ENCODE results near the gene FGFRL1.

The FGFRL1 gene

DNA sequence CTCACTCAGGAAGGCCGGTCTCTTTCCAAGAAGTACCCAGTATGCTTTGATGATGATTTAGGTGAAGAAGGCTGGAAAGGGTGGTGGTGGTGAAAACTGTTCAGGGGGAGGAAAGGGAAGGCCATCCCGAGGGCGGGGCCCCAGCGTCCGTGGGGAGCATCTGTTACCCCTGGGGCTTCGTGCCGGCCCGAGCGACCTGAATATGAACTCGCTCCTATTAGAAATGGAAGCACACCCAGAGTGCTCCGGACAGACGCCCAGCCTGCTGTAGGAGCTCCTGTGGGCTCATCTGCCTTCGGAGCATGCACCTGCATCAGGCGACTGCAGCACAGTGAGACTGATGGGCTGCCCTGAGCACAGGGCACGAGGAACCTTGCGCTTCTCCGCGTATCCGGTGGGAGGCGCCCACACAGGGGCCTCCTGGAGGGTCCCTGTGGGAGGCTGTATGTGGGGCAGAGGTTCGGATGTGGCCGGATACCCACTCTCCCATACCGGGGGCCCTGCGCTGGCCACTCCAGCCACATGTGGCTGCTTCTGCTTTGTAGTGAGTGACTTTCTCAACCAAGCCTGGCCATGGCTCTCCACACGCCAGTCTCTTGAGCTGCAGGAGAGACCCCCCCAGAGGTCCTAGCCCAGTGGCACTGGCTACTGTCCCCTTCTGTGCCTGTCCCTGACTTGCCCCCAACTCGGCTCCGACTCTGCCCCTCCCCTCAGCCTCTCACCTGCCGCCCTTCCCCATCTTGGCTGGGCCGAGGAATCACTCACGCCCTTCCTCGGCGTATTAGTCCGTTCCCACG lies 36.7 kb downstream of the FGFRL1 start:
- H3K79me2 ChIP-seq = no peaks in the 10 kb centered on the region
- no peak overlapping the region for H3K4me3 ChIP-seq (ENCODE audit: low read depth, low read length)
- H2AFZ ChIP-seq = no peak overlapping the region
- no peak overlapping the region for H3K27ac ChIP-seq
- no peaks in the 10 kb centered on the region for H3K4me1 ChIP-seq
- H3K36me3 ChIP-seq (ENCODE audit: control insufficient read depth, insufficient read depth, low read length) = no peaks in the 10 kb centered on the region
- TF ChIP-seq, protein P1, sequence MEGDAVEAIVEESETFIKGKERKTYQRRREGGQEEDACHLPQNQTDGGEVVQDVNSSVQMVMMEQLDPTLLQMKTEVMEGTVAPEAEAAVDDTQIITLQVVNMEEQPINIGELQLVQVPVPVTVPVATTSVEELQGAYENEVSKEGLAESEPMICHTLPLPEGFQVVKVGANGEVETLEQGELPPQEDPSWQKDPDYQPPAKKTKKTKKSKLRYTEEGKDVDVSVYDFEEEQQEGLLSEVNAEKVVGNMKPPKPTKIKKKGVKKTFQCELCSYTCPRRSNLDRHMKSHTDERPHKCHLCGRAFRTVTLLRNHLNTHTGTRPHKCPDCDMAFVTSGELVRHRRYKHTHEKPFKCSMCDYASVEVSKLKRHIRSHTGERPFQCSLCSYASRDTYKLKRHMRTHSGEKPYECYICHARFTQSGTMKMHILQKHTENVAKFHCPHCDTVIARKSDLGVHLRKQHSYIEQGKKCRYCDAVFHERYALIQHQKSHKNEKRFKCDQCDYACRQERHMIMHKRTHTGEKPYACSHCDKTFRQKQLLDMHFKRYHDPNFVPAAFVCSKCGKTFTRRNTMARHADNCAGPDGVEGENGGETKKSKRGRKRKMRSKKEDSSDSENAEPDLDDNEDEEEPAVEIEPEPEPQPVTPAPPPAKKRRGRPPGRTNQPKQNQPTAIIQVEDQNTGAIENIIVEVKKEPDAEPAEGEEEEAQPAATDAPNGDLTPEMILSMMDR (IDR thresholded peaks at IDR 0.05) = no peak
- H3K4me2 ChIP-seq (ENCODE audit: low read length) = no peak overlapping the region
- peaks cover 4% of the 10 kb centered on the region for H3K27me3 ChIP-seq (ENCODE audit: control insufficient read depth, insufficient read depth, low read length)
- no peaks in the 10 kb centered on the region for H3K9me3 ChIP-seq (ENCODE audit: control insufficient read depth, low read length)
- H3K9ac ChIP-seq = no peak overlapping the region

DNA sequence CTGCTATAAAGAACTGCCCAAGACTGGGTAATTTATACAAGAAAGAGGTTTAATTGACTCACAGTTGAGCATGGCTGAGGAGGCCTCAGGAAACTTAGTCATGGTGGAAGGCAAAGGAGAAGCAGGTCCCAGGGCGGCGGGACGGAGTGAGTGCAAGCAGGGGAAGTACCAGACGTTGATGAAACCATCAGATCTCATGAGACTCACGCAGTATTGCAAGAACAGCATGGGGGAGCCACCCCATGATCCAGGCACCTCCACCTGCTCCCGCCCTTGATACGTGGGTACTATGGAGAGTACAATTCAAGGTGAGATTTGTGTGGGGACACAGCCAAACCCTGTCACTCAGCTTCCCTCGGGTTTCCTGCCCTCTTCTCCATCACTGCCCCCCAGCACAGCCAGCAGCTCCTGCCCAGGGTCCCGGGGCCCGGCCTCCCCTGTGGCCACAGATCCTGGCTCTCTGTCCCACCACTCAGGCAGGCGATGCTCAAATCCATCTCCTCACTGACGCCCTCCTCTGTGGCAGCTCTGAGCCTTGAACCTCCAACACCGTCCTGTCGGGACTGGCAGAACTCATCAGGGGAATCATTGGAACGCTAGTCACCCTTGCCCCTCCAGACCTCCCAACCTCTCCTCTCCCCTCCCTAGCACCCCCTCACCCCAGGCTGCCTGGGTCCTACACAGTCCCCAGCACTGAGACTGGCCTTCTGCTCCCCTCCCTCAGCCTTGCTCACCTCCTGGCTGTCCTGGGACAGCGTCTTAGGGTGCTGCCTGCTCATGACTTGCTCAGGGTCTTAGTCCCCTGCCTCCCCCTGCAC lies 37.6 kb downstream of the FGFRL1 start:
- no peaks in the 10 kb centered on the region for H3K79me2 ChIP-seq
- H3K27me3 ChIP-seq (ENCODE audit: control insufficient read depth, insufficient read depth, low read length) = peaks cover 4% of the 10 kb centered on the region
- no peaks in the 10 kb centered on the region for H3K4me1 ChIP-seq
- TF ChIP-seq, protein P1 (IDR thresholded peaks at IDR 0.05) = no peak
- H3K4me2 ChIP-seq (ENCODE audit: low read length) = no peak overlapping the region
- H3K27ac ChIP-seq = no peak overlapping the region
- no peak overlapping the region for H3K4me3 ChIP-seq (ENCODE audit: low read depth, low read length)
- H2AFZ ChIP-seq = no peak overlapping the region
- no peak overlapping the region for H3K9ac ChIP-seq
- no peaks in the 10 kb centered on the region for H3K36me3 ChIP-seq (ENCODE audit: control insufficient read depth, insufficient read depth, low read length)
- no peaks in the 10 kb centered on the region for H3K9me3 ChIP-seq (ENCODE audit: control insufficient read depth, low read length)

DNA sequence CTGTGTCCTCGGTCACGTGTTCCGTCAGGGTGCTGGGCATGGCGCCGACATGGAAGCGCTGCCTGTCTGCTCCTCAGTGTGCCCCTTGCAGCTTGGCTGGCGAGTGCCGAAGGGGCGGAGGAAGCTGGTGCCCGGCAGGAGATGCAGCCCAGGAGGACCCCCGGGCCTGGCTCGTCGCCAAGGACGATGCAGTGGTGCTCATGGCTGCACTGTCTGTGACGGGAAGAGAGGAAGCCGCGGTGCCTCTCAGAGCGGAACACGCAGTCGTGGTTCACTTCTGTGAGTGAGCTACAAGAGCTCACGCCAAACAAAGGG lies 38.1 kb downstream of the FGFRL1 start:
- Histone ChIP-seq H3K9me3 (ENCODE audit: control insufficient read depth, low read length) (no peaks in the 10 kb centered on the region), H3K27ac (no peak overlapping the region), H3K36me3 (ENCODE audit: control insufficient read depth, insufficient read depth, low read length) (no peaks in the 10 kb centered on the region), H3K4me3 (ENCODE audit: low read depth, low read length) (no peak overlapping the region), H2AFZ (no peak overlapping the region), H3K79me2 (no peaks in the 10 kb centered on the region), H3K27me3 (ENCODE audit: control insufficient read depth, insufficient read depth, low read length) (peaks cover 4% of the 10 kb centered on the region), H3K4me2 (ENCODE audit: low read length) (no peak overlapping the region), H3K4me1 (no peaks in the 10 kb centered on the region), H3K9ac (no peak overlapping the region)
- TF ChIP-seq, protein P1 (IDR thresholded peaks at IDR 0.05) = no peak

DNA sequence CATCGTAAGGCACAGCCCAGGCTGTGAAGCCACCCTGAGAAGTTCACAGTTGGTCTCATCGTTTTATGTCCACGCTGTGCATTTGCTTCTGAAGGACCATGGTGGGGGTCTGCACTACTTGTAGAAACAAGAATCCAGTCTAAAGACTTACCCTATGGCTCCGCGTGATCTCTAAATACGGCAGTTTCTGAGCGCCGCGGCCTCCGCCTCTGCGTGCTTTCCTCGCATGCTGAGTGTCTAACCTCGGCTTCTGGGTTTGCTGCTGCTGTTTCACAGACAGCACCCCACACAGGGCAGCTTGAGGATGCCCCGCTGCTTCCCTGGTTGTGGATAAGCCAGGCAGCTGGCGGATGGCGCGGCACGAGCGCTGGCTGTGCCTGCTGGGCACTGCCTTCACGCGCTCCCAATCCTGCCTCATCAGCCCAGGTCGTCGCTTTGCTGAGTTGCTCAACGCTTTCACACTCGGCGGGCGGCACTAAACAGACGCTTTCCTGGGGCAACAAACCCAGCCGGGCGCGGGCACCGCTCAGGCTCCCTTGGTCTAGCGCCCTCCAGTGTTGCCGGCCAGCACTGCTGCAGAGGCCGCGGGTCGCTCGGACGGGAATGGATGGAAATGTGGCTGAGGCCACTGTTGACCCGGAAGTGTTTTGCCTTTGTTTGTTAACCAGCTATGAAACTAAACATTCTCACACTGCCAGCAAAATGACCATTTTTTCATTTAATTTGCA lies 39.2 kb downstream of the FGFRL1 start:
- no peaks in the 10 kb centered on the region for H3K36me3 ChIP-seq (ENCODE audit: control insufficient read depth, insufficient read depth, low read length)
- H3K9me3 ChIP-seq (ENCODE audit: control insufficient read depth, low read length) = no peaks in the 10 kb centered on the region
- TF ChIP-seq, protein P1 (IDR thresholded peaks at IDR 0.05) = no peak
- no peak overlapping the region for H3K4me2 ChIP-seq (ENCODE audit: low read length)
- no peak overlapping the region for H2AFZ ChIP-seq
- H3K4me3 ChIP-seq (ENCODE audit: low read depth, low read length) = no peak overlapping the region
- H3K4me1 ChIP-seq = no peaks in the 10 kb centered on the region
- no peaks in the 10 kb centered on the region for H3K27me3 ChIP-seq (ENCODE audit: control insufficient read depth, insufficient read depth, low read length)
- no peak overlapping the region for H3K9ac ChIP-seq
- H3K27ac ChIP-seq = no peak overlapping the region
- H3K79me2 ChIP-seq = no peaks in the 10 kb centered on the region

Data from parathyroid adenoma (tissue), 2 donors.